GM21515 (cell line): ENCODE measurements around the gene RASSF5.
"Not testable (repeated sequence)": the region's sequence is repeated elsewhere in the genome, so short reads cannot be mapped to it uniquely, and the experiment has no call there.

Source experiments
- ATAC-seq: cut with Tn5 transposase; IDR thresholded peaks from one replicate; pipeline ENCODE4 v1.9.1; 2021; ENCODE audit not compliant: unreplicated experiment

The RASSF5 gene

GRCh38 chr1:206626396-206626795, 119.1 kb downstream of the RASSF5 start:
- ATAC-seq, result not testable (repeated sequence)

- ATAC-seq, result no peak
These were observed 121.6 kb downstream of the RASSF5 start for GRCh38 chr1:206628916-206629315.

GRCh38 chr1:206631085-206631509, 123.8 kb downstream of the RASSF5 start:
- ATAC-seq, result no peak

- ATAC-seq, result no peak
These were observed 126.4 kb downstream of the RASSF5 start for GRCh38 chr1:206633708-206634121.

- ATAC-seq, result no peak
These were observed 127.2 kb downstream of the RASSF5 start for GRCh38 chr1:206634365-206635079.

GRCh38 chr1:206635080-206635977, 128.0 kb downstream of the RASSF5 start, which contains the start of gene DYRK3:
TSS of gene DYRK3 (plus strand) at chr1:206635536. CDS start at chr1:206635704, 168 bp downstream.
- ATAC-seq, result peak; percentile 95

GRCh38 chr1:206635978-206636345, 128.6 kb downstream of the RASSF5 start:
- ATAC-seq, result peak; percentile 8

- ATAC-seq, result no peak
These were observed 129.3 kb downstream of the RASSF5 start for GRCh38 chr1:206636671-206637070.

- ATAC-seq, result no peak
These were observed 130.3 kb downstream of the RASSF5 start for GRCh38 chr1:206637605-206638004.
